Endodermal cell (in vitro differentiated cells): Measurements from ENCODE around the gene LIMS1. TPM values are rescaled to one million over a fixed set of nuclear protein-coding genes. Genes with fewer than 3 reads are reported as not detected.
A peak's percentile ranks its signal among the peaks of the same experiment; 100 is the strongest.

ENCODE experiments used
- DNase-seq: peaks from one replicate; pipeline ENCODE4 v3.0.0-alpha.2; 2017
- H3K27ac ChIP-seq: 2 replicates; pipeline ENCODE4 v1.5.1; 2013; ENCODE audit warnings: mild to moderate bottlenecking, low read depth, low read length, moderate library complexity
- H3K27me3 ChIP-seq: 2 replicates; pipeline ENCODE4 v1.6.1; 2013; ENCODE audit warnings: mild to moderate bottlenecking, low read length, moderate library complexity; ENCODE audit not compliant: insufficient read depth, control insufficient read depth, poor library complexity, severe bottlenecking
- H3K36me3 ChIP-seq: 2 replicates; pipeline ENCODE4 v1.7.0; 2013; ENCODE audit warnings: mild to moderate bottlenecking, low read length, moderate library complexity; ENCODE audit not compliant: control insufficient read depth, insufficient read depth
- H3K4me1 ChIP-seq: one replicate; pipeline ENCODE4 v1.7.0; 2013; ENCODE audit warnings: low read length; ENCODE audit not compliant: control insufficient read depth, insufficient read depth
- H3K4me3 ChIP-seq: 2 replicates; pipeline ENCODE4 v1.5.1; 2013; ENCODE audit warnings: mild to moderate bottlenecking, low read length, moderate library complexity
- H3K9ac ChIP-seq: 2 replicates; pipeline ENCODE4 v1.6.1; 2013; ENCODE audit warnings: mild to moderate bottlenecking, low read length, moderate library complexity; ENCODE audit not compliant: poor library complexity, severe bottlenecking; ENCODE audit errors: extremely low read depth
- H3K9me3 ChIP-seq: 2 replicates; pipeline ENCODE4 v1.6.1; 2013; ENCODE audit warnings: mild to moderate bottlenecking, low read length, moderate library complexity; ENCODE audit not compliant: control insufficient read depth
- H3K27ac Mint-ChIP-seq: 2 replicates; pipeline ENCODE4 v1.8.0; 2020; ENCODE audit warnings: mixed read lengths
- H3K27me3 Mint-ChIP-seq: 2 replicates; pipeline ENCODE4 v1.8.0; 2021; ENCODE audit warnings: mild to moderate bottlenecking, mixed read lengths; ENCODE audit not compliant: insufficient read depth
- H3K36me3 Mint-ChIP-seq: 2 replicates; pipeline ENCODE4 v1.8.0; 2020; ENCODE audit warnings: low read depth, mixed read lengths
- H3K4me1 Mint-ChIP-seq: 2 replicates; pipeline ENCODE4 v1.8.0; 2020; ENCODE audit warnings: mixed read lengths
- H3K4me3 Mint-ChIP-seq: 2 replicates; pipeline ENCODE4 v1.8.0; 2020; ENCODE audit warnings: mild to moderate bottlenecking, moderate library complexity, mixed read lengths
- H3K9me3 Mint-ChIP-seq: 2 replicates; pipeline ENCODE4 v1.8.0; 2020; ENCODE audit warnings: mild to moderate bottlenecking, mixed read lengths
- CTCF ChIP-seq: fragments of 200-600 bp; sonication (generic); conservative IDR thresholded peaks from 2 replicates; pipeline ENCODE4 v1.5.0; 2021; ENCODE audit warnings: antibody characterized with exemption, mild to moderate bottlenecking
- WGBS, 2 experiments: methylation state at CpG; one replicate each; pipeline versions ENCODE4 v1.1.5 to v1.1.7; 2013; ENCODE audit warnings: missing lambda C conversion rate in 2 of 2, mixed read lengths in 1 of 2; ENCODE audit not compliant: insufficient coverage in 1 of 2, insufficient read length in 1 of 2; 5-methylcytosine and 5-hydroxymethylcytosine counted together
- total RNA-seq, 2 donors: library from RNA; stranded (reverse); fragmentation: NEBNext Ultra II Directional in 1 of 2; extraction: Animal tissue kit (Norgen Biotek cat#: 25700) in 1 of 2; gene quantifications; 2 replicates in 1 of 2; 3 replicates in 1 of 2; pipeline ENCODE4 v1.2.1, GENCODE V29; 2021

LIMS1 gene
- total RNA-seq, 2 donors from 2014 or later, result 45.9 to 46.6 TPM

- no peaks in the 10 kb centered on the region for H3K27me3 ChIP-seq
- peaks cover 31% of the 10 kb centered on the region for H3K4me1 ChIP-seq
- H3K9me3 ChIP-seq, result no peaks in the 10 kb centered on the region
- Mint-ChIP-seq H3K9me3 (no peaks in the 10 kb centered on the region), H3K4me3 (no peak overlapping the region), H3K36me3 (no peaks in the 10 kb centered on the region), H3K27me3 (no peaks in the 10 kb centered on the region), H3K27ac (peak overlapping the region; percentile 2), H3K4me1 (peaks cover 47% of the 10 kb centered on the region)
- H3K9ac ChIP-seq, result no peak overlapping the region
- DNase-seq, result no peak
- no peaks in the 10 kb centered on the region for H3K36me3 ChIP-seq
- 82 to 97% methylated on average over 6 of the region's 6 CpGs for WGBS, 2 experiments
- no peak for TF ChIP-seq CTCF
- no peak overlapping the region for H3K4me3 ChIP-seq
- H3K27ac ChIP-seq, result no peak overlapping the region
Measured at GRCh38 chr2:108591163-108591562, 56.9 kb downstream of the LIMS1 start.

GRCh38 chr2:108593547-108594098 is 59.4 kb downstream of the LIMS1 start:
- H3K27me3 Mint-ChIP-seq, result no peaks in the 10 kb centered on the region
- DNase-seq, result no peak
- no peaks in the 10 kb centered on the region for H3K27me3 ChIP-seq
- H3K27ac ChIP-seq, result peak overlapping the region; percentile 33
- peaks cover 24% of the 10 kb centered on the region for H3K4me1 ChIP-seq
- TF ChIP-seq CTCF, result peak; percentile 53
- no peak overlapping the region for H3K9ac ChIP-seq
- H3K4me3 Mint-ChIP-seq, result no peak overlapping the region
- peak overlapping the region; percentile 83 for H3K27ac Mint-ChIP-seq
- H3K4me1 Mint-ChIP-seq, result peaks cover 32% of the 10 kb centered on the region
- peak overlapping the region; percentile 33 for H3K4me3 ChIP-seq
- H3K9me3 ChIP-seq, result no peaks in the 10 kb centered on the region
- no peaks in the 10 kb centered on the region for H3K36me3 ChIP-seq
- H3K36me3 Mint-ChIP-seq, result no peaks in the 10 kb centered on the region
- H3K9me3 Mint-ChIP-seq, result no peaks in the 10 kb centered on the region

- peaks cover 32% of the 10 kb centered on the region for H3K4me1 Mint-ChIP-seq
- Histone ChIP-seq H3K27ac (peak overlapping the region; percentile 33), H3K9me3 (no peaks in the 10 kb centered on the region), H3K27me3 (no peaks in the 10 kb centered on the region), H3K9ac (no peak overlapping the region), H3K4me1 (peaks cover 24% of the 10 kb centered on the region), H3K4me3 (no peak overlapping the region), H3K36me3 (peaks cover 2% of the 10 kb centered on the region)
- H3K27ac Mint-ChIP-seq, result peak overlapping the region; percentile 83
- TF ChIP-seq CTCF, result no peak
- H3K27me3 Mint-ChIP-seq, result no peaks in the 10 kb centered on the region
- 50 to 69% methylated on average over 7 of the region's 7 CpGs for WGBS, 2 experiments
- DNase-seq, result no peak
- H3K4me3 Mint-ChIP-seq, result no peak overlapping the region
- no peaks in the 10 kb centered on the region for H3K36me3 Mint-ChIP-seq
- H3K9me3 Mint-ChIP-seq, result peaks cover 2% of the 10 kb centered on the region
Measured at GRCh38 chr2:108594132-108594981, 60.1 kb downstream of the LIMS1 start.
